ENCODE results near the gene DPF1. TPM values are rescaled to one million over a fixed set of nuclear protein-coding genes. Genes with fewer than 3 reads are reported as not detected.

DPF1 gene
- total RNA-seq, 3 donors from 2014 or later (not counting 1 experiment from before 2014, with no cell fraction given): not detected

GRCh38 chr19:38209671-38210457 is 14.2 kb downstream of the DPF1 start:
- DNase-seq (no peak), ATAC-seq (no peak)
- H3K4me1 Mint-ChIP-seq: peaks cover 9 to 26% of the 10 kb centered on the region in 2 donors
- no peaks in the 10 kb centered on the region for H3K36me3 Mint-ChIP-seq
- Histone ChIP-seq H3K36me3 (ENCODE audit: control insufficient read depth, insufficient read depth, low read length) (peaks cover 4% of the 10 kb centered on the region), H3K27ac (ENCODE audit: low read length) (no peak overlapping the region), H3K4me1 (ENCODE audit: control insufficient read depth, insufficient read depth, low read length) (peaks cover 34% of the 10 kb centered on the region), H3K9me3 (ENCODE audit: control insufficient read depth, insufficient read depth, low read length) (peaks cover 16% of the 10 kb centered on the region), H3K4me3 (ENCODE audit: low read length) (no peak overlapping the region), H3K27me3 (ENCODE audit: control insufficient read depth, insufficient read depth, low read length) (peaks cover 31% of the 10 kb centered on the region)
- H3K9me3 Mint-ChIP-seq: peaks cover 0 to 4% of the 10 kb centered on the region in 2 donors
- WGBS (ENCODE audit: insufficient coverage): 8% methylated on average over 29 of the region's 30 CpGs
- H3K4me3 Mint-ChIP-seq: no peak overlapping the region
- TF ChIP-seq CTCF (IDR thresholded peaks at IDR 0.05): no peak
- intact Hi-C loops (cut with micrococcal nuclease): no loop called here
- H3K27ac Mint-ChIP-seq: no peak overlapping the region
- H3K27me3 Mint-ChIP-seq (ENCODE audit: low read depth in 2 of 2): peaks cover 19 to 29% of the 10 kb centered on the region in 2 donors

- peaks cover 0 to 3% of the 10 kb centered on the region in 2 donors for H3K9me3 Mint-ChIP-seq
- Histone ChIP-seq H3K27me3 (ENCODE audit: control insufficient read depth, insufficient read depth, low read length) (peaks cover 31% of the 10 kb centered on the region), H3K27ac (ENCODE audit: low read length) (no peak overlapping the region), H3K9me3 (ENCODE audit: control insufficient read depth, insufficient read depth, low read length) (peaks cover 10% of the 10 kb centered on the region), H3K4me1 (ENCODE audit: control insufficient read depth, insufficient read depth, low read length) (peaks cover 27% of the 10 kb centered on the region), H3K36me3 (ENCODE audit: control insufficient read depth, insufficient read depth, low read length) (peaks cover 4% of the 10 kb centered on the region), H3K4me3 (ENCODE audit: low read length) (no peak overlapping the region)
- H3K4me3 Mint-ChIP-seq: no peak overlapping the region
- ATAC-seq: no peak
- no peaks in the 10 kb centered on the region for H3K36me3 Mint-ChIP-seq
- WGBS (ENCODE audit: insufficient coverage): 47% methylated on average over 5 of the region's 5 CpGs
- H3K4me1 Mint-ChIP-seq: peaks cover 6 to 21% of the 10 kb centered on the region in 2 donors
- H3K27ac Mint-ChIP-seq: no peak overlapping the region
- peaks cover 19 to 28% of the 10 kb centered on the region in 2 donors for H3K27me3 Mint-ChIP-seq (ENCODE audit: low read depth in 2 of 2)
- TF ChIP-seq CTCF (IDR thresholded peaks at IDR 0.05): no peak
- intact Hi-C loops (cut with micrococcal nuclease): no loop called here
- no peak for DNase-seq
Observed at GRCh38 chr19:38209152-38209551, 14.9 kb downstream of the DPF1 start.

- Mint-ChIP-seq H3K9me3 (no peaks in the 10 kb centered on the region), H3K36me3 (no peaks in the 10 kb centered on the region), H3K4me3 (no peak overlapping the region), H3K27ac (no peak overlapping the region), H3K4me1 (peaks cover 0 to 15% of the 10 kb centered on the region in 2 donors), H3K27me3 (ENCODE audit: low read depth in 2 of 2) (peaks cover 19 to 24% of the 10 kb centered on the region in 2 donors)
- H3K4me3 ChIP-seq (ENCODE audit: low read length): no peak overlapping the region
- peaks cover 31% of the 10 kb centered on the region for H3K27me3 ChIP-seq (ENCODE audit: control insufficient read depth, insufficient read depth, low read length)
- WGBS (ENCODE audit: insufficient coverage): 71% methylated on average over 2 of the region's 3 CpGs
- ATAC-seq: no peak
- no peak for TF ChIP-seq CTCF (IDR thresholded peaks at IDR 0.05)
- peaks cover 4% of the 10 kb centered on the region for H3K36me3 ChIP-seq (ENCODE audit: control insufficient read depth, insufficient read depth, low read length)
- no peak overlapping the region for H3K27ac ChIP-seq (ENCODE audit: low read length)
- intact Hi-C loops (cut with micrococcal nuclease): no loop called here
- no peak for DNase-seq
- H3K4me1 ChIP-seq (ENCODE audit: control insufficient read depth, insufficient read depth, low read length): peaks cover 21% of the 10 kb centered on the region
- peaks cover 4% of the 10 kb centered on the region for H3K9me3 ChIP-seq (ENCODE audit: control insufficient read depth, insufficient read depth, low read length)
Observed at GRCh38 chr19:38208571-38208970, 15.5 kb downstream of the DPF1 start.
